CD4-positive, alpha-beta T cell treated with Interleukin-12 subunit alpha and Interleukin-12 subunit beta, for 1 hour (primary cell): ENCODE results near the gene EEF2.
"Not testable (repeated sequence)": the region's sequence is repeated elsewhere in the genome, so short reads cannot be mapped to it uniquely, and the experiment has no call there.

Experiments
- DNase-seq: peaks from one replicate; pipeline ENCODE4 v3.0.0-alpha.2; 2020

The EEF2 gene

DNA sequence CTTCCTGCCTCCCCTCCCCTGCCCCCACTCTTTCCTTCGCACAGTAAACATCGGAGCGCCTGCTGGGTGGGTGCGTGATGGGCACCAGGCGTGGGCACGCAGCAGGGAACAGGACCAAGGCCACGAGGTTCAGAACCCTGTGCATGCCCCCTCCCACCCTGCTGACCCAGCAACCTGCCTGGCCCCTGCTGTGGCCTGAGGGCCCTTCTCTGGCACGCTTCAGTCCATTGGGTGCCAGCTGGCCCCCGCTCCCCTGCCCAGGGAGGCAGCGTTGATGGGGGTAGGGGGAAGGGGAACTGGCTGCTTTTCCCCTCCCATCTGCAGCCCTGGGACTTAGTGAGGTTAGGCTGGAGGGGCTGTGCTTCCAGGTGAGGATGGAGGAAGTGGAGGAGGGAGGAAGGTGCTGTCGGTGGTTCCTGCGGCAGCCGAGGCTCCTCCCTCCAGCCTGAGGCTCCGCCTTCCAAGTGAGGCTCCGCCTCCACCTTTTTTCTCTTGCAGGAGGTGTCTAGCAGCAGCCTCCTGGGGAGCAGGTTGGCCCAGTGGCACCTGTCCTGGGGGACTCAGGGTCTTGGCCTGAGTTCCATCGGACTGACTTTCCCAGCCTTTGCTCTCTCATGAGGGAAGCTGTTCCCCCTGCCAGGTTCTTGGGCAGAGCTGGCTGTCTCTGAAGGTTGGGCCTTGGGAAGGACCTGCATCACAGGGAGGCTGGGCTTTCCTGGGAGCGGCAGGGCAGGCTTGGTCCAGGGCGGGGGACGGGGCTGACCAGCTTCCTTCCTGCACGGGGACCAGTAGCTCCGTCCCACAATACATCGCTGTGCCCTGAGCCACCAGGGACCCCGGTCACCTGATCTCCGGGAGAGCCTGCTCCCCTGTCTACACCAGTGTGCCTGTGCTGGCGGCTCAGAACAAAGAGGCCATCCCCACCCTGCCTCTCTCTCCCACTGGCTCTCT, 29.6 kb upstream of the EEF2 start:
- peak; percentile 52 for DNase-seq

DNA sequence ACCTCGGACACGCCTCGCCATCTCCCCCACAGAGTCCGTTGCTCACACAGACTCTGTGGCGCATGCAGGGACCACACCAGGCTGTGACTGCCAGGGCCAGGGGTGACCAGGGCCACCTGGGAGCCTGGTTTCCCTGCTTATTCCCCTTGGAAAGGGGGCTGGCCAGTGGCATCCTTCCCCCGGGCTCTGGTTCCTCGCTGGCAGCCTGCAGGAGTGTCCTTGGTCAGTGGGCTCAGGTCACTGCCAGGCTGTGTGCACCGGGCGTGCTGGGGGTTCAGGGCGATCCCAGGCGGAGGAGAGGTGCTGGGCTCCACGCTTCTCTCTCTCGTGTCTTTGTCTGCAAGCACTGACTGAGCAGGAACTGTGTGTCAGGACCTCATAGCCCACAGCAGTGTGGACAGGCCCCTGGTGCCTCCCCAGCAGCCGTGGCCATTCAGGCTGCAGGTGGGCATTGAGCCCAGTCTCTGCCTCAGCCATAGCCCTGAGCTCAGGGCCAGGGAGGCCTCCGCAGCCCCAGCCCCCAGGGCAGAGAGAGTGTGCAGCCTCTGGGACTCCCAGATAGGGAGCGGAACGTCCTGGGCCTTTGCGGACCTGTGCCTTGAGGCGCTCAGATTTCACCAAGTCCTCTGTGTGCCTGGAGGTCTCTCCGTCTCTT, 28.8 kb upstream of the EEF2 start:
- DNase-seq = no peak

DNA sequence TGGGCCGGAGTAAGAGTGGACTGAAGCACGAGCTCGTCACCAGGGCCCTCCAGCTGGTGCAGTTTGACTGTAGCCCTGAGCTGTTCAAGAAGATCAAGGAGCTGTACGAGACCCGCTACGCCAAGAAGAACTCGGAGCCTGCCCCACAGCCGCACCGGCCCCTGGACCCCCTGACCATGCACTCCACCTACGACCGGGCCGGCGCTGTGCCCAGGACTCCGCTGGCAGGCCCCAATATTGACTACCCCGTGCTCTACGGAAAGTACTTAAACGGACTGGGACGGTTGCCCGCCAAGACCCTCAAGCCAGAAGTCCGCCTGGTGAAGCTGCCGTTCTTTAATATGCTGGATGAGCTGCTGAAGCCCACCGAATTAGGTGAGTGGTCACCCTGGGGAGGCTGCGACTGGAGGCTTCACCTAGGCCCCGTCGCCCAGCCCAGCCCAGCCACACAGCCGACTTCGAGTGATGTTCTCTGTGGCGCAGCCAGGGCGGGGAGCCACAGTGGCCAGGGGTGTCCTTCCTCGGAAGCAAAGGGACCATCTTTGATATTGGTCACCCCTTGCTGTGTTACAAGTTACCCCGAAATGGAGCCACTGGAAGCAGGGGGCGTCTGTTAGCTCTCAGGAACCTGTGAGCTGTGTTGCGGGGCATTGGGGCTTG, 27.8 kb upstream of the EEF2 start:
- DNase-seq = no peak

DNA sequence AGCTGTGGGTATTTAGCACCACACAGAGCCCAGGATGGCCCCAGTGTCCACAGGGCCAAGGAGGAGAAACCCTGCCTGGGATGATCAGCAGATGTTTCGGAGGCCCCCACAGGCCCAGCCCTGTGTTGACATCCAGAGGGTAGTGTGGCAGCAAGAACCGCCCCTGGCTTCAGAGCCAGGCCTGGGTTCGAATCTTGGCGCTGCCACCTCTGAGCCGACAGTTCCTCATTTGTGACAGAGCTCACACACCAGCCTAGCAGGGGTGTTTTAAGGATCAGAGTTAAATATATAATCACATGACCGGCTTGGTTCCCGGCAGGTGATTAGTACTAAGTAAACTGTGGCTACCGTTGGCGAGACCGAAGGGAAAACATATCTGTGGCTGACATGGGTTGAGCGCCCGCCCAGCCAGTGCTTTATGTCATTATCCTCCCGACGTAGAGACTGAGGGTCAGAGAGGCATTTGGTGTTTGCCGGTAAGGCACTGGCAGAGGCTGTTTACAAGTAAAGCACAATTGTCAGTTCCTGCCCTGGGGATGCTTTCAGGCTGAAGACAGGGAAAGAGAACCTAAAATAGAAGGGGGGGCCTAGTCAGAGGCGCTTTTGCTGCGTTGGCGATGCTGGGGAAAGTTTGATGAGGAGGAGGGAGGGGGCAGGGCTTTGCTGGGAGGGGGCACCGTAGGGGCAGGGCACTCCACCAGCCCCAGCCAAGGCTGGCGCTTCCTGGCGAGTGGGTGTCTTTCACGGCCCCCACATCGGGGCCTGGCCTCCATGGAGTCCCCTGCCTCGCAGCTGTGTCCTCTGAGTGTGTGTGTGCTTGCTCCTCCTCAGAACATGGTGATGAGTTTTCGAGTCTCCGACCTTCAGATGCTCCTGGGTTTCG, 27.1 kb upstream of the EEF2 start:
- no peak for DNase-seq

DNA sequence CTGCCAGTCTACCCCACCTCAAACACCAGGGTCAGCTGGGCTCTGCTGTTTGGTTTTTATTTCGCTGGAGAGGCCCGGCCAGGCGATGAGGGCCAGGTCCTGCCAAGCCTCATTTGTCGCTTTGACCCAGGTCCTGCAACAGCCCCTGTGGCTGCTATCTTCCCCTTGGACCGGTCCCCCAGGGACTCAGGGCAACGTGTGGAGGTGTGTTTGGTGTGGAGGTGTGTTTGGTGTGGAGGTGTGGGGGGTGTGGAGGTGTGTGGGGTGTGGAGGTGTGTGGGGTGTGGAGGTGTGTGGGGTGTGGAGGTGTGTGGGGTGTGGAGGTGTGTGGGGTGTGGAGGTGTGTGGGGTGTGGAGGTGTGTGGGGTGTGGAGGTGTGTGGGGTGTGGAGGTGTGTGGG, 26.2 kb upstream of the EEF2 start:
- DNase-seq = not testable (repeated sequence)

DNA sequence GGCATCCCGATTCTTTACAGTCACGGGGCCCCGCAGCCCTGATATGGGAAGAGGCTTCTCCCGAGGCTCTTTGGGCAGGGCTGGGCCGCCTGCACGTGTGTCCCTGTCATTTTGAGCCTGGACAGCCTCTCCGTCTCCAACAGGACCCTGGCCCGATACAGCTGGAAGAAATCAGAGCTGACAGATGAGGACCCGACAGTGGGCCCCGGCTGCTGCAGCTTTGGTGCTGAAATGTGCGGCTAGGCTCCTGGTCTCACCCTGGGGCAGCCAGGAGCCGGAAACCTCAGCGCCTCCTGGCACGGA, 25.5 kb upstream of the EEF2 start:
- no peak for DNase-seq

DNA sequence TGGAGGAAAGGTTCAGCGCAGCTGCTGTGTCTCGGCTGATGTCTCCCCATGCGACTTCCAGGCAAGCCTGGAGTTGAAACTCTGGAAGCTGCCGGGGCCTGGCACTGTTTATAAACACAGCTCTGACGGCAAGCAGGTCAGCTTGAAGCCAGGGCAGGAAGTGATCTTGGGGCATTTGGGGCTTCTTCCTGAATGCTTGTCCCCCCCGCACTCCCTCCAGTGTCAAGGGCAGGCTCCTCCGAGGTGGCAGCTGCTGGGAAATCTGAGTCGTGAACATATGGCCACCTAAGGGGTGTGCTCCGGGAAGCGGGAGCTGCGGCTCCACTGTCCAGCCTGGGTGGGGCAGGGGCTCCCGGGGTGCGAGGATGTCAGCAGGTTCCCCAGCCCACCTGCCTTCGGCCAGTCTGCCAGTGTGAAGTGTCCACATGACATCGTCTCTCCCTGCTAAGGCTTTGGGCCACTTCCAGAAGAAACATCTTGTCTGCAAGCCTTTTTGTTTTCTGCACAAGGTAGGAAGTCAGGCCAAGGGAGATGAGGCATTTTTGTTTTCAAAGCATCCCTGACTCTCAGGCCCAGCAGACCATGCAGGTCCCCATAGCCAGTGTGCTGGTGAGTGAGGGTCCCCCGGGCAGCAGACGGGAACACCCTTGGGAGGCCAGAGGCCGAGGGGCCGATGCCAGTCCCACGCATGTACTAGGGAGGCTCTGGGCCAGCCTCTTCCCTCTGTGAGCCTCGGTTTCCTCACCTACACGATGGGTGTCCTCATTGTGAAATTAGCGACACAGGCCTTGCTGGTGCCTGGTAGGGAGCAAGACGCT, 24.9 kb upstream of the EEF2 start:
- no peak for DNase-seq

DNA sequence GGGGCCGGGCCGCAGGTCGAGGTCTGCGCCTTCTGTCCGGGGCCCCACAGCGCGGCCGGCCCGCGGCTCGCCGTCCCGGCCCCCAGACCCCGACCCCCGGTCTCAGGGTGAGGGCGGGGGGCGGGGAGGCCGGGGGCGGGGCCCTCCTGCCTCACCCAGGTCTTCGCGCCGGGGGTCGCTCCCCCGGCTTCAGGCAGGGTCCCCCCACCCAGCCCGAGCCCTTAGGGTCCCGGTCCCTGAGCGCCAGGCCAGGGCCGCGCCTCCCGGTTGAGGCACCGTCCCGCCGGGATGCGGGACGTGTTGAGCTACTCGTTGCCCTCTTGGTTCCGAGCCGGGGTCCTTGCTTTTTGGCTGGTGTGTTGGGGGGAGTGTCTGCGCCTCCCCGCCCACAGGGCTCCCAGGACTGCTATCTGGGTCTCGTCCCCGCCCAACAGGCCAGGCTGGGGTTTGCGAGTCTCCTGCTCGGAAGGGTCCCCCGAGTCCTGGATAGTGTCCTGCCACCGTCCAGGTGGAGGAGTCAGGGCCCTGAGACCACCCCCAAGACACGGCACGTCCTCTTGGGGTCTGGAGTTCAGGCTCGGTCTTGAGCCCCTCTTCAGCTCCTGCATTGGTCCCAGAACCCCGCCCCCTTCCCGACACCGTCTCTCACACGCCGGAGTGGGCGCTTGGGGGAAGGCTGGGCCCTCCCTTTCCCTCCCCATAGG, 22.7 kb upstream of the EEF2 start:
- DNase-seq = peak; percentile 14

DNA sequence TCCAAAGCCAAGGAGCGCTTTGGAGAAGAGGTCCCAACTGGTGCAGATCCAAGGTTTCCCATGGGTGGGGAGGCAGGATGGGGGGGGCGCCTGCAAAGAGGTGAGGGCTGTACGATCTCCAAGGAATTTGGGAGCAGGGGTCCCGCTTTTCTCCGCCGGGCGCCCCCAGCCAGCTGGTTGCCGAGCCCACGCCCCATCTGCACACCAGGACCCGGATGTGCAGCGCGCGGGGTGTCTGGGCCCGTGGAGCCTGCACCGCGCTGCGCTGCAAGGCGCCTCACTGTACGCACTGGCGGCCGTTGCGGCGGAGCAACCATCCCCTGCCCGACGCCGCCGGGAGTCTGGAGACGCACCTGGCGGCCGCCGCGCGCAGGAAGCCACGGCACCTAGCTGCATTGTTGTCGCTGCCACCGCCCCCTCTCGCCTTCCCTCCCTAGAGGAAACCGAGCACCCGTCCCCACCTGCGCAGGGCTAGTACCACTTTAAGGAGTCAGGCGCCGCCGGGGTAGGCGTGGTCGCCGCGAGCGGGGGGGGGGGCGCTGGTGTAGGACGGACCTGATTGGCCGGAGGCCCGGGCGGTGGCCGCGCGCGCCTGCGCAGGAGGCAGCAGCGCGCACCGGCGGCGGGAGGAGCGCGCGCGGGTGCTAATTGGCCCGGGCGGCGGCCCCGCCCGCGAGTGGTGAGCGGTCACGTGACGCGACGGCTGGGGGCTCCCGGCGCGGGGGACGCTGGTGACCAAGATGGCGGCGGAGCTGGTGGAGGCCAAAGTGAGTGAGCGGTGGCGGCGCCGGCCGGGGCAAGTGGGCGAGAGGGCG, 22.0 kb upstream of the EEF2 start, which contains the start of gene PIAS4:
TSS of gene PIAS4 (plus strand) at position 716 of the 815 bp plus-strand sequence. CDS start at position 741, 25 bp downstream.
- DNase-seq = peak; percentile 96

DNA sequence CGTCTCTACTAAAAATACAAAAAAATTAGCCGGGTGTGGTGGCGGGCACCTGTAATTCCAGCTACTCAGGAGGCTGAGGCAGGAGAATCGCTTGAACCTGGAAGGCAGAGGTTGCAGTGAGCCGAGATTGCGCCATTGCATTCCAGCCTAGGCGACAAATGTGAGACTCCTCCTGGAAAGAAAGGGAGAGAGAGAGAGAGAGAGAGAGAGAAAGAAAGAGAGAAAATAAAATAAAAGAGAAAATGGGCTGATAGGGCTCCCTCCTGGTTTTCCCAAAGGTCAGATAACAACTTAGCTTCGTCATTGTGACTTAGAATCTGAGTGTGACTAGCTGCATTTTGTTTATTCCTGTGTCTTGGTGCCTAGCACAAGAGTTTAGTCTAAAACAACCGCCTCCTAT, 20.2 kb upstream of the EEF2 start:
- DNase-seq = not testable (repeated sequence)

DNA sequence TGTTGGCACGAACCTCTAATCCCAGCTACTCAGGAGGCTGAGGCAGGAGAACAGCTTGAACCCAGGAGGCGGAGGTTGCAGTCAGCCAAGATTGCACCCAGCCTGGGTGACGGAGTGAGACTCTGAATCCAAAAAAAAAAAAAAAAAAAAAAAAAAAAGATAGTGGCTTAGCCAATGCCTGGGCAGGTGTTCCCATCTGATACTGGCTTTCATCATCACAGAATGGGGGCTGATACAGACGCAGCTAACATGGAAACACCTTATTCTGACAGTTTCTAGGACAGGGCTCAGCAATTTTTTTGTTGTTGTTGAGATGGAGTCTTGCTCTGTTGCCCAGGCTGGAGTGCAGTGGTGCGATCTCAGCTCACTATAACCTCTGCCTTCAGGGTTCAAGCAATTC, 15.5 kb upstream of the EEF2 start:
- DNase-seq = not testable (repeated sequence)

DNA sequence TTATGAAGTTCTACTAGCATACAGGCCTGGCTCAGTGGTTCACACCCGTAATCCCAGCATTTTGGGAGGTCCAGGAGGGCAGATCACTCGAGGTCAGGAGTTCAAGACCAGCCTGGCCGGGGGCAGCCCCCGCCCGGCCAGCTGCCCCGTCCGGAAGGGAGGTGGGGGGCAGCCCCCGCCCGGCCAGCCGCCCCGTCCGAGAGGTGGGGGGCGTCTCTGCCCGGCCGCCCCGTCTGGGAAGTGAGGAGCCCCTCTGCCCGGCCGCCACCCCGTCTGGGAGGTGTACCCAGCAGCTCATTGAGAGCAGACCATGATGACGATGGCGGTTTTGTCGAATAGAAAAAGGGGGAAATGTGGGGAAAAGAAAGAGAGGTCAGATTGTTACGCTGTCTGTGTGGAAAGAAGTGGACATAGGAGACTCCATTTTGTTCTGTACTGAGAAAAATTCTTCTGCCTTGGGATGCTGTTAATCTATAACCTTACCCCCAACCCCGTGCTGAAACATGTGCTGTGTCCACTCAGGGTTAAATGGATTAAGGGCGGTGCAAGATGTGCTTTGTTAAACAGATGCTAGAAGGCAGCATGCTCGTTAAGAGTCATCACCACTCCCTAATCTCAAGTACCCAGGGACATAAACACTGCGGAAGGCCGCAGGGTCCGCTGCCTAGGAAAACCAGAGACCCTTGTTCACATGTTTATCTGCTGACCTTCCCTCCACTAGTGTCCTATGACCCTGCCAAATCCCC, 13.6 kb upstream of the EEF2 start:
- not testable (repeated sequence) for DNase-seq

DNA sequence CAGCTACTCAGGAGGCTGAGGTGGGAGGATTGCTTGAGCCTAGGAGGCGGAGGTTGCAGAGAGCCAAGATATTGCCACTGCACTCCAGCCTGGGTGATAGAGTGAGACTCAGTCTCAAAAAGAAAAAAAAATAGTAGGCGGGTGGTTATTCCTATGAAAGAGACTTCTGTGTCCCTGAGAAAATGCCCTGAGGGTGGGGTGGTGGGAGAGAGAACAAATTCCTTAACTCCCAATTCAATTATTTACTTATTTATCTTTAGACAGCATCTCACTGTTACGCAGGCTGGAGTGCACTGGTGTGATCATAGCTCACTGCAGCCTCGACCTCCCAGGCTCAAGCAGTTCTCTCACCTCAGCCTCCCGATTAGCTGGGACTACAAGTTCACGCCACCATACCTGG, 10.3 kb upstream of the EEF2 start:
- no peak for DNase-seq

DNA sequence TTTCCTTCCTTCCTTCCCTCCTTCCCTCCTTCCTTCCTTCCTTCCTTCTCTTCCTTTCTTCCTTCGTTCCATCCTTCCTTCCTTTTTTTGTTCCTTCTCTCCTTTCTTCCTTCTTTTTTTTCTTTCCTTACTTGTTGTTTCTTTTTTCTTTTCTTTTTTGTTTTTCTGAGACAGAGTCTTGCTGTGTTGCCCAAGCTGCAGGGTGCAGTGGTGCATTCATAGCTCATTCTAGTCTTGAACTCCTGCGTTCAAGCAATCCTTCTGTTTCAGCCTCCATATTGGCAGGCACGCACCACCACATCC, 5.5 kb upstream of the EEF2 start:
- no peak for DNase-seq

DNA sequence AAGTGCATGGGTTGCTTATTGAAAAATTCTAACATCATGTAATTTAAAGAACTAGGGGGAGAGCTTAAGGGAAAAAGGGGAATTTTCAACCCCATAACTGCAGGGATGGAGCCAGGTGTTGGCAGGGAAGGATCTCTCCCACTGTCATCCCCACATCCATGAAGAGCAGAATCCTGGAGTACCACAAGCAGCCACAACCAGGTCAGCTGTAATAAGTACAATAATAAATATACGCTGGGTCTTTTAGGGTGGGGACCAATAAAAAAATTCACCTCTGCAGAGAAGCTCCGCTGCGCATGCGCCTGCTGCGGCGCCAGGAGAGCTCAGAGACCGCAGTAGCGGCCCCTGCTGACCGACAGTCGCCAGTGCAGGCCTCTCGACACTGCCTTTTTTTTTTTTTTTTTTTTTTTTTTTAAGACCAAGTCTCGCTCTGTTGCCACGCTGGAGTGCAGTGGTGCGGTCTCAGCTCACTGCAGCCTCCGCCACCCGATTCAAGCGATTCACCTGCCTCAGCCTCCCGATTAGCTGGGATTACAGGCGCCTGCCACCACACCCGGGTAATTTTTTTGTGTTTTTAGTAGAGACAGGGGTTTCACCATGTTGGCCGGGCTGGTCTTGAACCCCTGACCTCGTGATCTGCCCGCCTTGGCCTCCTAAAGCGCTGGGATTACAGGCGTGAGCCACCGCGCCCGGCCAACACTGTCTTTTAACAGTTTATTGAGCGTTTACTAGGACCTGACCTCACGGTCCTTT, 2.5 kb upstream of the EEF2 start:
- DNase-seq = peak; percentile 93

DNA sequence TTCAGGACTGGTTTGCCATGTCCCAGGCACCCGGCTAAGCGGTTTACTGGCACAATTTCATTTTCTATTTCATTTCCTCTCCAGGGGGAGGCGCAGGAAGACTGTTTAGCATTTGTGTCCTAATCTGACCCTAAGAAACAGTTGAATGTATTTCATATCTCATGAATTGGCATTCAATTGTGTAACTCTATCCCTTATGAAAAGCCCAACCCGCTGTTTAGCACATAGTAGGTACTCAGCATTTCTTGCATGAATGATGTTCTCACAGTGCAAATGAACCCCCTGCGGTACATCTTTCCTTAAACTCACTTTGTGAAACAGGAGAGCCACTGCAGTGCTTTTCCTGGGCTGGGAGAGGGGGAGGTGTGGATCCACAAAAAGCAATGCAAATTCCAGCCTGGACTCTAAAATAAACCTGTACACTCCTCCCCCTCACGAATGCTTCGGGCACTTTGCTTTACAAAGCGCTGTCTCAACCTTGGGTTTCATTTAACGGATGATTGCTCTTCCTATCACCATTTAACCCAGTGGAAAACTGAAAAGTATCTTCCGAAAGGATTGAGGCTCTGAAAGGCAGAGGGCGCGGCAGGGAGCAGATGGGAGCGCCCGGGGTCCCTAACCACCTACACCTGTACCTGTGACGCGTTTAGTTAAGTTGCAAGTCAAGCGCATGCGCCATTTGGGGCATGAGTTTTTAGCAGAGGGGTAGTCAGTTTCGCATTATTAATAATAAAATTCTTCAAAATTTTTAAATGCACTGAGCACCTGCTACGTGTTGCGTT, 1.2 kb upstream of the EEF2 start:
- DNase-seq = peak; percentile 80

DNA sequence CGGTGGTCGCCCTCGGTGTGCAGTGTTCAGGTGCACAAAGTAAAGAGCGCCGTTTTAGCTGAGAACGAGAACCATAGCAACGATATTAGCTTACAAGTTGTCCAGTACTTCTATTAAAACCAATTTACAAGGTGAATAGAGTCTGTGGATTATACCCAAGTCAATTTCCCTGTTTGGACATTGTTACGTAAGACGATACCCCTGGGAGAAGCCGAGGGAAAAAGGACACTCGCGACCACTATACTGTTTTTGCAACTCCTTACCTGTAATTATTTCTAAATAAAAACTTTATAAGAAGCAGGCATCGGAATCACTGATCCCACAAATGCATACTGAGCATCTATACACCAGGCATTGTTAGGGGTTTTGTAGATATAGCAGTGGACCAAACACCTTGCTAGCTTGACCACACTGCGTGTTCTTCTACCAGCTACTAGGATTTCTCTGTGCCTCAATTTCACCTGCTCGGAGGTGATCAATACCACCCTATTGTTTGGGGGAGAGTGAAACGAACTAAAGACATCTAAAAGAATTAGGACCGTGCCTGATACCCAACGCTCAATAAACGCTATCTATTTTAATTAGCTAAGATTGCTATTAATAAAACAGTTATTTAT, 488 bp upstream of the EEF2 start:
- DNase-seq = no peak

DNA sequence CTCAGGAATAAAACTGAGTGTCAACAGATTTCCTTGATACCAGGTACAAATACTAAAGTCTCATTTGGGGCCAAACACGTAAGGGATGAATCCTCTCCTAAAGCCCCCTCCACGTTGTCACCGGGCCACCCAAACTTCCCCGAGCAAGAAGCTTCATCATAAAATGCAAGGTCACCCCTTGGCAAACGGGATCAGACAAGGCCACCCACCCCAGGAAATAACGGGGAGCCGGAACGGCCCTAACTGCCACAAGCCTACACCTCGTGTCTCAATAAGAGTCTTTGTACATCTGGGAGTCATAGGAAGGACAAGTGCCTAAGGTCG, 717 bp downstream of the EEF2 start:
- DNase-seq = no peak
